Osteocyte (in vitro differentiated cells): ENCODE data around the gene KRT6C. TPM values are rescaled to one million over a fixed set of nuclear protein-coding genes. Genes with fewer than 3 reads are reported as not detected.
"Not testable (repeated sequence)": the region's sequence is repeated elsewhere in the genome, so short reads cannot be mapped to it uniquely, and the experiment has no call there.

Source experiments
- DNase-seq: peaks from one replicate; pipeline ENCODE4 v3.0.0; 2021; ENCODE audit warnings: mixed read lengths; ENCODE audit not compliant: unreplicated experiment; ENCODE audit errors: extremely low spot score
- H3K27ac Mint-ChIP-seq: one replicate; pipeline ENCODE4 v1.8.0; 2021; ENCODE audit warnings: mild to moderate bottlenecking, mixed read lengths; ENCODE audit not compliant: unreplicated experiment
- H3K27me3 Mint-ChIP-seq: one replicate; pipeline ENCODE4 v1.8.0; 2021; ENCODE audit warnings: mixed read lengths; ENCODE audit not compliant: unreplicated experiment
- H3K36me3 Mint-ChIP-seq: one replicate; pipeline ENCODE4 v1.8.0; 2021; ENCODE audit warnings: mixed read lengths; ENCODE audit not compliant: unreplicated experiment
- H3K4me1 Mint-ChIP-seq: one replicate; pipeline ENCODE4 v1.8.0; 2021; ENCODE audit warnings: mixed read lengths; ENCODE audit not compliant: unreplicated experiment
- H3K4me3 Mint-ChIP-seq: one replicate; pipeline ENCODE4 v1.8.0; 2021; ENCODE audit warnings: mild to moderate bottlenecking, moderate library complexity, mixed read lengths; ENCODE audit not compliant: unreplicated experiment
- H3K9me3 Mint-ChIP-seq: one replicate; pipeline ENCODE4 v1.8.0; 2021; ENCODE audit warnings: mixed read lengths; ENCODE audit not compliant: unreplicated experiment
- total RNA-seq: library from RNA; stranded (reverse); gene quantifications from 2 replicates; pipeline ENCODE4 v1.2.1, GENCODE V29; 2021
- TF ChIP-seq, protein P1 (sequence below): fragments of 200-600 bp; sonication (generic); IDR thresholded peaks from 2 replicates; pipeline ENCODE4 v1.5.0; 2021; ENCODE audit warnings: antibody characterized with exemption, mild to moderate bottlenecking, moderate library complexity

The KRT6C gene
- total RNA-seq, 1 donor from 2014 or later, result not detected

DNA sequence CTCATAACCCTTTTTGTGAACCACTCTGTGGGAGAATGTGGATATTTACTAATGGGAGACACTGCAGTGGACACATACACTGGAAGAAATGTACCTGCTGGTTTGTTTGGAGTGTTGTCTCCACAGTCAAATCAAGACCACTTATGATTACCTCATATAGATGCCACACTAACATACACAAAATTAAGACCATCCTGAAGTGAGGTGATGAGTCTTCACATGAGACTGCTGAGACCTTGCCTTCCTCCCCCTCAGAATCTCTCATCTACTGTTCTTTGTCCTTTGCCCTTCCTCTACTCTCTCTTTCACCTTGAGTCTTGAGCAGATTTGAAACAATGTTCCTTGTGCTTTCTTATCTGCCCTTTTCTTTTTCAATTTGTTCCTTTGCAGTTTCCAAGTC, 15.1 kb upstream of the KRT6C start:
- no peak for DNase-seq
- TF ChIP-seq, protein P1, sequence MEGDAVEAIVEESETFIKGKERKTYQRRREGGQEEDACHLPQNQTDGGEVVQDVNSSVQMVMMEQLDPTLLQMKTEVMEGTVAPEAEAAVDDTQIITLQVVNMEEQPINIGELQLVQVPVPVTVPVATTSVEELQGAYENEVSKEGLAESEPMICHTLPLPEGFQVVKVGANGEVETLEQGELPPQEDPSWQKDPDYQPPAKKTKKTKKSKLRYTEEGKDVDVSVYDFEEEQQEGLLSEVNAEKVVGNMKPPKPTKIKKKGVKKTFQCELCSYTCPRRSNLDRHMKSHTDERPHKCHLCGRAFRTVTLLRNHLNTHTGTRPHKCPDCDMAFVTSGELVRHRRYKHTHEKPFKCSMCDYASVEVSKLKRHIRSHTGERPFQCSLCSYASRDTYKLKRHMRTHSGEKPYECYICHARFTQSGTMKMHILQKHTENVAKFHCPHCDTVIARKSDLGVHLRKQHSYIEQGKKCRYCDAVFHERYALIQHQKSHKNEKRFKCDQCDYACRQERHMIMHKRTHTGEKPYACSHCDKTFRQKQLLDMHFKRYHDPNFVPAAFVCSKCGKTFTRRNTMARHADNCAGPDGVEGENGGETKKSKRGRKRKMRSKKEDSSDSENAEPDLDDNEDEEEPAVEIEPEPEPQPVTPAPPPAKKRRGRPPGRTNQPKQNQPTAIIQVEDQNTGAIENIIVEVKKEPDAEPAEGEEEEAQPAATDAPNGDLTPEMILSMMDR, result no peak
- Mint-ChIP-seq H3K36me3 (no peaks in the 10 kb centered on the region), H3K9me3 (peaks cover 8% of the 10 kb centered on the region), H3K27me3 (peaks cover 78% of the 10 kb centered on the region), H3K27ac (no peak overlapping the region), H3K4me3 (no peak overlapping the region), H3K4me1 (no peaks in the 10 kb centered on the region)

DNA sequence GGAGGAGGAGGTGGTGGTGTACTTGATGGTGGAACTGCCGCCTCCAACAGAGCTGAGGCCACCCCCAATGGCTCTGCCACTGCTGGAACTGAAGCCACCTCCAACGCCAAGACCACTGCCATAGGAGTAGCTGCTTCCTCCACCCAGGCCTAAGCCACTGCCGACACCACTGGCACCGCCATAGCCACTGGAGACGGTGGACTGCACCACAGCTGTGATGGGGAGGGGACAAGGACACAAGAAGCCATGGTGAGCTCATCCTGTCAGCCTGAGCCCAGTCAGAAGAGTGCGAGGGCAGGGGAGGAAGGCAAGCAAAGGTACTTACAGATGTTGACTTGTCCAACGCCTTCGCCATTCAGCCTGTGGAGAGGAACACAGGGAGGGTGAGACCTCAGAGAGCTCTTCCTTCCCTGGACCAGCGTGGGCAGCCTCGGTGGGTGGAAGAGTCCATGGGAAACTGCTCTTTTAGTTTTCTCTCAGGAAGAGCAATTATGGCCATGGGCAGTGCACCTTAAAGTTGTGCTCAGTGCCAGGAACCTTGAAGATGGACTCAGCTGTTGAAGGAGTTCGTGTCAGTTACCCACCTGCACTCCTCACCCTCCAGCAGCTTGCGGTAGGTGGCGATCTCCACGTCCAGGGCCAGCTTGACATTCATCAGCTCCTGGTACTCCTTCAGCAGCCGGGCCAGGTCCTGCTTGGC, 14.3 kb upstream of the KRT6C start:
- not testable (repeated sequence) for H3K4me3 Mint-ChIP-seq, H3K36me3 Mint-ChIP-seq, H3K4me1 Mint-ChIP-seq, H3K27ac Mint-ChIP-seq, DNase-seq, H3K9me3 Mint-ChIP-seq
- H3K27me3 Mint-ChIP-seq, result peaks cover 78% of the 10 kb centered on the region

DNA sequence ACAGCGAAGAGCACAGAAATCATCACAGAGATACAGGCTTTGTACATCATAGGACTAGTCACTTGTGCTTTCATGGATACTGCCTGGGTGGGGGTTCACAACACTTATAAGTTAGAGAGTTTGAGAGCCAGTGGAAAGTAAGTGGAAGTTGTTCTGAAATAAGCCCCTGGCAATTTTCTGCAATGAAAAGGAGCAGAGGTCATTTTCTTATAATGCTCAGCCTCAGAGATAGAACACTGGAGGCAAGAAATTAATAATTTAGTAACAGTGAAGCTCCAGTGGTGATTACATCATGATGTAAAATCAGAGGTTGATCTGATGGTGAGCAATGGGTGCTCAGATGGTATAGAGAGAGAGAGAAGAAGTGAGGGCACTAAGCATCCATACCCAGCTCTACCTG, 13.6 kb upstream of the KRT6C start:
- H3K4me3 Mint-ChIP-seq, result no peak overlapping the region
- peaks cover 76% of the 10 kb centered on the region for H3K27me3 Mint-ChIP-seq
- DNase-seq, result no peak
- no peaks in the 10 kb centered on the region for H3K4me1 Mint-ChIP-seq
- no peaks in the 10 kb centered on the region for H3K36me3 Mint-ChIP-seq
- H3K27ac Mint-ChIP-seq, result no peak overlapping the region
- peaks cover 8% of the 10 kb centered on the region for H3K9me3 Mint-ChIP-seq
- TF ChIP-seq, protein P1, result no peak

DNA sequence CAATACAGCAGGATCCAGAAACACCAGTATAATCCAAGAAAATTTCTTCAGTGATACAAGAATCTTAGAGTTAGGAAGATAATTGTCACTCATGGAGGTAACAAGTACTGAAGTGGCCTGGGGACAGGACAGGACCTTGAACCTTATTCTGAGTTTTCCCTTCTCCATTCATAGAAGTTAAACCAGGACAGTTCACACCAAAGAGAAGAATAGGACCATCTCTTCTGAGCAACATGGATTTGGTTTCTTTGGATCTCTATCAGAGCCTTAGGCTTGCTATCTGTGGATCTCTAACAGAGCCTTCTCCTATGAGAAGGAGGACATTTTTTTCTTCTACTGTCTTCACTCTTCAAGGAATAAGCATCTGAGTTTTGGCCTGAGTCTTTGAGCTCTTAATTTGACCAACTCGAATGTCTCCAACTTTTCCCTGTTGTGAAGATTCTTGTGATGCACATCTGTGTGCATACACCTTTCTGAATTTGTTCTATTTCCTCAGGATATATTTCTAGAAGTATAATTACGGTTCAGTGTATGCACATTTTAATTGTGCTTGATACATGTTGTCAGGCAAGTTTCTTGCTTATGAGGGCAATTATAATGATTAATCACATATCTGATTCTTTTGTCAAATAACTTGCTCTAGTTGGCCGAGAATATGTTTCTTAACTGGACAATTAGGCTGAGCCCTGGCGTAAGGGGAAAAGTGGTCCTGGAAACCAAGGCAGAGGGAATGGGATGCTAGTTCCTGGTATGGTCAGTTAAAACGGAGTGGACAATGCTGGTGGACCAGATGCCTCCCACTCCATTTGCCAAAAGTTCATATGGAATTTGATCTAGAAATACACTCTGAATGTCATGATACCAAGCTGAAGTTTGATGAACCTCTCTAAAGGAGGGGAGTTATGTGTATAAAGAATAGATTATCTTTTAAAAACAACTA, 12.8 kb upstream of the KRT6C start:
- Mint-ChIP-seq H3K4me3 (no peak overlapping the region), H3K4me1 (no peaks in the 10 kb centered on the region), H3K36me3 (no peaks in the 10 kb centered on the region), H3K27me3 (peaks cover 68% of the 10 kb centered on the region), H3K9me3 (peaks cover 8% of the 10 kb centered on the region), H3K27ac (no peak overlapping the region)
- TF ChIP-seq, protein P1, result no peak
- no peak for DNase-seq

DNA sequence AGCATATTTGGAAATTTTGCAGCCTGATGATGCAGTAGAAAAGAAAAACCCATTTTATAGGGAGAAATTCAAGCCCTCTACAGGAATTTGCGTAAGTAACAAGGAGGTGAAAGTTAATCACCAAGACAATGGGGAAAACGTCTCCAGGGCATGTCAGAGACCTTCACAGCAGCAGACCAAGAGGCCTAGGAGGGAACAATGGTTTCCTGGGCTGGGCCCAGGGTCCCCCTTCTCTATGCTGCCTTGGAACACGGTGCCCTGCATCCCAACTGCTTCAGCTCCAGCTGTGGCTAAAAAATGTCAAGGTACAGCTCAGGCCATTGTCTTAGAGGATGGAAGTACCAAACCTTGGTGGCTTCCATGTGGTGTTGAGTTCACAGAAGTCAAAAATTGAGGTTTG, 6.5 kb upstream of the KRT6C start:
- no peaks in the 10 kb centered on the region for H3K4me1 Mint-ChIP-seq
- H3K27ac Mint-ChIP-seq, result no peak overlapping the region
- peaks cover 3% of the 10 kb centered on the region for H3K9me3 Mint-ChIP-seq
- peaks cover 61% of the 10 kb centered on the region for H3K27me3 Mint-ChIP-seq
- TF ChIP-seq, protein P1, result no peak
- H3K4me3 Mint-ChIP-seq, result no peak overlapping the region
- no peak for DNase-seq
- no peaks in the 10 kb centered on the region for H3K36me3 Mint-ChIP-seq
